GM13976 (cell line): ENCODE data around the gene GTPBP6.
A peak's percentile ranks its signal among the peaks of the same experiment; 100 is the strongest.

Experiments
- DNase-seq: peaks from one replicate; pipeline ENCODE4 v3.0.0; 2012; ENCODE audit warnings: low spot score
- in situ Hi-C: fragments of 300-500 bp; cut with MboI; formaldehyde crosslinking; loops from one replicate; pipeline ENCODE4 v1.12.0; 2022; ENCODE audit warnings: low sequenced_read_pairs, mixed read lengths, inconsistent platforms; ENCODE audit not compliant: unreplicated experiment
- TF ChIP-seq, protein P1 (sequence below): IDR thresholded peaks from 2 replicates; pipeline ENCODE4 v1.5.1; 2012; ENCODE audit warnings: borderline replicate concordance, mild to moderate bottlenecking; ENCODE audit not compliant: insufficient read depth; ENCODE audit errors: extremely low read depth, missing control alignments, control extremely low read depth

GTPBP6 gene

DNA sequence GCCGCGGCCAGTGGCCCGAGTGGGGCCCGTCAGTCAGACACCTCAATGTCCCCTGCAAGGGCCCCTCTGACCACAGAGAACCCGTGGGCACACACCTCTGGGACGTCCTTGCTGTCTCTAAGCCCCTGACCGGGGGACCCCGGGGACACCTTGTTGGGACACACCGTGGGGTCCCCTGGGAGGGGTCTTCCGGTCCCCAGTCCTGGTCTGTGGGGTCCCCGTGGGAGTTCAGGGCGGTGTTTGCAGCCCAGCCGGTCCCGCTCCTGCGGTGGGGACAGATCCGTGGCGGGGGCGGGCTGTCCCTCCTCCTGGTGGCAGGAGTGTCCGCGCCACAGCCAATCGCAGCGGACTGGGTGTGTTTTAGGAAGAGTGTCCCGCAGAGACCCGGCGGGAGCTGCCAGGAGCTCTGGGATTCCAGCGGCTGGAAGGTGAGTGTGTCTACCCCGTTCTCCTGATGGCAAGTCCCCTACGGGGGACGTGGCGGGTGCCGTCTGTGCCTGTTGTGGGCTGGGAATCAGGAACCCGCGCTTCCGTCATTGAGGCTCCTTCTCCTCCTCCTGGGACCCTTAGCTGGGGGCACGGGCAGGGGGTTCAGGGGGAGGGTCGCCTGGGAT lies 42.5 kb downstream of the GTPBP6 start:
- in situ Hi-C loops, result no loop called here
- peak; percentile 90 for DNase-seq
- TF ChIP-seq, protein P1, sequence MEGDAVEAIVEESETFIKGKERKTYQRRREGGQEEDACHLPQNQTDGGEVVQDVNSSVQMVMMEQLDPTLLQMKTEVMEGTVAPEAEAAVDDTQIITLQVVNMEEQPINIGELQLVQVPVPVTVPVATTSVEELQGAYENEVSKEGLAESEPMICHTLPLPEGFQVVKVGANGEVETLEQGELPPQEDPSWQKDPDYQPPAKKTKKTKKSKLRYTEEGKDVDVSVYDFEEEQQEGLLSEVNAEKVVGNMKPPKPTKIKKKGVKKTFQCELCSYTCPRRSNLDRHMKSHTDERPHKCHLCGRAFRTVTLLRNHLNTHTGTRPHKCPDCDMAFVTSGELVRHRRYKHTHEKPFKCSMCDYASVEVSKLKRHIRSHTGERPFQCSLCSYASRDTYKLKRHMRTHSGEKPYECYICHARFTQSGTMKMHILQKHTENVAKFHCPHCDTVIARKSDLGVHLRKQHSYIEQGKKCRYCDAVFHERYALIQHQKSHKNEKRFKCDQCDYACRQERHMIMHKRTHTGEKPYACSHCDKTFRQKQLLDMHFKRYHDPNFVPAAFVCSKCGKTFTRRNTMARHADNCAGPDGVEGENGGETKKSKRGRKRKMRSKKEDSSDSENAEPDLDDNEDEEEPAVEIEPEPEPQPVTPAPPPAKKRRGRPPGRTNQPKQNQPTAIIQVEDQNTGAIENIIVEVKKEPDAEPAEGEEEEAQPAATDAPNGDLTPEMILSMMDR, result no peak

DNA sequence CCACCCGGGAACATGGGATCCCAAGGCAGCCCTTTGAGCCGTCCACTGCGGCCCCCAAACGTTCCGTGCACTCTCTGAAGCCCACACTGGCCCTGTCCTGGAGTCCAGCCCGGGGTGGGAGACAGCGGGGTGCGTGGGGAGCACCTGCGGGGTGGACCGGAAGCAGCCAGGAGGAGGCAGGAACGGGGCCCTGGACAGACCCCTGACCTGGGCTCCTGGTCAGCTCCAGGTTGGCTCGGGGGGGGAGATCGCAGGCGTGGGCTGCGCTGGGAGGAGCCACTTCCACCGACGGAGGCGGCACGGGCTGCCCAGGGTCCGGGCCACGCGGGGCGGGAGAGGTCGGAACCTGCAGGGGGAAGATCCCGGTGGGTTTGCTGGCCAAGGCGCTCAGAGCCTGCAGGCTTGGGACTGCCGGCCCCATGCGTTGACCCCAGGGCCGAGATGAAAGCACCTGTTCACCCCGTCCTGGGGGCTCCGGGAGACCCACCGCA lies 43.1 kb downstream of the GTPBP6 start:
- TF ChIP-seq, protein P1, result no peak
- in situ Hi-C loops, result no loop called here
- DNase-seq, result no peak

DNA sequence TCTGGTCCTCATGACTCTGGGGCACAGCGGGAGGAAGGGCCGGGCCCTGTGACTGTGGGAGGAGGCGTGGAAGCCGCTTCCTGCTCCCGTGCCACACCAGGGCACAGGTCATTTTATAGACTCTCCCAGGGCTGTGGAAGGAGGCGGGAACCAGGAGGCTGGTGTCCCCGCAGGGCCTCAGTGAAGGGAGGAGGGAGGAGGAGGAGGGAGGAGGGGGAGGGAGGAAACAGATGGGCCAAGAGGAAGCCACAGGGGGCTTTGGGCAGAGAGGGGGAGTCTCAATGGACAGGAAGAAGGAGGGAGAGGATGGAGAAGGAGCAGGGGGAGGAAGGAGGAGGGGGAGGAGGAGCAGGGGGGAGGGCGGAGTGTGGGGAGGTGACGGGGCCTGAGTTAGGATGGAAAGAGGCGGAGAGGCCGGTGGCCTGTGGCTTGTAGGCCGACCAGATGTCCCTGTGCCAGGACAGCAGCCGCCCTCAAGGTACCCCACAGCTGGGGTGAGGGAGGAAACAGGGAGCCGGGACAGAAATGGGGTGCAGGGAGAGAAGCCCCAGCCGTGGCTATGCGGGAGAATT lies 43.6 kb downstream of the GTPBP6 start:
- TF ChIP-seq, protein P1, result no peak
- DNase-seq, result no peak
- in situ Hi-C loops, result no loop called here

DNA sequence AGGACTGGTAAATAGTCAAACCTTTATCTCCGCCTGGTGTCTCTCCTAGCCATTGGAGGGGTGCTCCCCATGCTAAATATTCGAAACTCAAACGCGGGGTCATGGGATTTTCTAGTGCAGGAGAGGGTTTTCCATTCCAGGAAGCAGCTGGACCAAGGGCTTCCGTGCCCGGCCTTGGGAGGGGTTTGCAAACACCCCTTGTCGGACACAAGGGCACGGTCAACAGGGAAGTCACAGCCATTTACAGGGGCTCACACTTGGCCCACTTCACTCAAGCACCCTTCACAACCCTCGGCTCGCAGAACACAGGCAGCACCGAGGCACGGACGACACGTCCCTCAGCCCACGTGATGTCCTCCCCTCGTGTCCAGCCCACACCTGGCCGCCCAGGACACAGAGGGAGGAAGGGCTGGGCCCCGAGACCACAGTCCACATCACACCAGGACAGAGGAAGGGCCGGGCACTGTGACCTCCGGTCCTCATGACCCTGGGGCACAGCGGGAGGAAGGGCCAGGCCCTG lies 47.7 kb downstream of the GTPBP6 start:
- in situ Hi-C loops, result no loop called here
- TF ChIP-seq, protein P1, result no peak
- no peak for DNase-seq

DNA sequence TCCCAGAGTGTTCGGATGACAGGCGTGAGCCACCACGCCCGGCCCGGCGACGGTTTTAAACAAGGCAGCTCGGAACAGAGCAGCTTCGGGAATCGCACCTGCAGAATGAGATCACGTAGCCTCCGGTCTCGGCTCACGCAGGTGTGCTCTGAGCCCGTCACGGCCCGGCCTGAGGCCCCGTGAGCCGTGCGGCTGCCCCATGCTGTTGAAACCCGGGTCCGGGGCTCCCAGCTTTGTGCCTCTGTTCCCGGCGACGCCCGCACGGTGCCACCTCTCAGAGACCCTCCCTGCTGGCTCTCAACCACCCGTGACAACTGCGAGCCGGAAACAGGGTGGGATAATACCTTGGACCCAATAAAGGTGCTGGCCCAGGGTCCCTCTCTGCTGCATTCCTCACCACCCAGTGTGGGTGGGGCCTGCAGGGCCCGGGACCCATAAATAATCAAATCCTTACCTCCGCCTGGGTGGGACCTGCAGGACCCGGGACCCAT lies 50.8 kb downstream of the GTPBP6 start:
- TF ChIP-seq, protein P1, result no peak
- in situ Hi-C loops, result no loop called here
- no peak for DNase-seq

DNA sequence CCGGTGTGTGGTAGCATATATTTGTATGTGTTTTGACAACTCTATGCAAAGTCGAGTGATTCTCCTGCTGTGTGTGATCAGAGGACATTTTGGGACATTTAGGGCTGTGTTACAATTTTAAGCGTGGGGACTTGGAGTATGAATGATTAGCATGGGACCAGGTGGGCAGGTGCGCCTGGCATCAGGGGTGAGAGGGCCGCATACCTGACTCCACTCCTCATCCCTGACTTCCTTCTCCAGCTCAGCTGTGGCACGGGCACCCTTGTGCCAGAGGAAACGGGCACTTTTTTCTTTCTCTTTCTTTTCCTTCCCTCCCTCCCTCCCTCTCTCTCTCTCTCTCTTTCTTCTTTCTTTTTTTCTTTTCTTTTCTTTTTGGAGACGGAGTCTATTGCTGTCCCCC lies 53.1 kb downstream of the GTPBP6 start:
- DNase-seq, result no peak
- TF ChIP-seq, protein P1, result no peak
- in situ Hi-C loops, result no loop called here
